Stimulated activated CD8-positive, alpha-beta memory T cell treated with anti-CD3 and anti-CD28 coated beads, Interleukin-15, amount 100 ng/mL, for 1 hour (primary cell): ENCODE measurements around the gene CHCHD10.

Experiments
- DNase-seq: peaks from one replicate; pipeline ENCODE4 v3.0.0-alpha.2; 2020; ENCODE audit warnings: low read depth

CHCHD10 gene

DNA sequence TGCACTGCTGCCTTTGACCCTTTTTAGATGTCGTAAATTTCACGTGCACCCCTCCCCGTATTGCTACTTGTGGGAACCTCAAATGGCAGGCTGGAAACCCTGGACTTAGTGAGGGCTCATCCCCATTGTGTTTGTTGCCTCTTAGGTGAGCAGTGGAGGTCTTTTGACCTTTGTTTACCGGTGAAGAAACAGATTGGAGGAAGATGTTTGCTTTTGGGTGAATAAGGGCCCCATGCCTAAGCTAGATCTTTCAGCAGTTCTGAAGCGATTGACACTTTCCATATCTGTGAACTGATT, 19.8 kb upstream of the CHCHD10 start:
- DNase-seq, result no peak

DNA sequence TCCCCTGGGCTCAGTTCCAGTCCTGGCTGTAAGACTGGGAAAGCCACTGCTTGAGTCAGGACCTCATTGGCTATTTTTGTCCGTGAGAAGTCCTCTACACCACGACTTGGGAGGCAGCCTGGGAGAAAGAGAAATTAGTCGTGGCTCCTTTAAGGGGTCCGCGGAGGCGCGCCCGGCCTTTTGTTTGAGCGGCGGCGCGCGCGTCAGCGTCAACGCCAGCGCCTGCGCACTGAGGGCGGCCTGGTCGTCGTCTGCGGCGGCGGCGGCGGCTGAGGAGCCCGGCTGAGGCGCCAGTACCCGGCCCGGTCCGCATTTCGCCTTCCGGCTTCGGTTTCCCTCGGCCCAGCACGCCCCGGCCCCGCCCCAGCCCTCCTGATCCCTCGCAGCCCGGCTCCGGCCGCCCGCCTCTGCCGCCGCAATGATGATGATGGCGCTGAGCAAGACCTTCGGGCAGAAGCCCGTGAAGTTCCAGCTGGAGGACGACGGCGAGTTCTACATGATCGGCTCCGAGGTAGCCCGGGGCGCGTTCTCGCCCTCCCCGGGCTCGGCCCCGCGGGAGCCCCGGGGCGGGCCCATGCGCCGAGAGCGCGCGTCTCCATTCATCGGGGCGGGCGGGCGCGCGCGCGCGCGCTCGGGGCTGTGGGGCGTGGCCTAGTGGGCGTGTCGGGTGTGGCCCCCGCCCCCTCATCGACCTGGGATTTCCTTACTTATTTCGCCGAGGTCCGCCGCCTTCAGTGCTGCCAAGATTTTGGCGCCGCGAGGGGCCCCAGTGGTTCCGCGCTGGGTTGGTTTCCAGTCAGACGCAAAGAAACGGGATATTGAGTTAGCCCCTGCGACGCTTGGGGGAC, 19.2 kb upstream of the CHCHD10 start, which contains the start of gene SMARCB1:
SMARCB1 (plus strand) TSS at position 215 of the 848 bp plus-strand sequence; CDS start at position 419, 204 bp downstream.
- peak; percentile 87 for DNase-seq

DNA sequence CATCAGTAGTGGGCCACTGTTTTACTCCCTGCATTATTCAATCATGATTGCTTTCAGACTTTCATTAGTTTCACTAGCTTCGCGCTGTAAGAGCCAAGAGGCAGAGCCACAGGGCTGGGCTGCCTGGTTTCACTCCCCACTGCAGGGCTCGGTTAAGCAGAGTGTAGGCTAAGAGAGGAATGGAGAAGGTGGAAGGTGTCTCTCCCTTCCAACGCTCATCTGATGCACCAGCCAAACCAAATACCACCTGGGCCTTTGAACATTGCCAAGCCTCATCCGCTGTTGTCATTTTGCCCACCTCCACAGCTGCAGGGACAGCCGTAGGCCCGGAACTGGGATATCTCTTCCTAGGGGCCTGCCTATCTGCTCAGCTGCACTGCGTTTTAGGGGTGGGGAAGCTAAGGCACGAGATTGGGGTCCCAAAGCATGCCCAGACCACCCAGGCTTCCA, 18.5 kb upstream of the CHCHD10 start:
- DNase-seq, result no peak

- DNase-seq, result no peak
Measured at GRCh38 chr22:23784215-23784732, 16.5 kb upstream of the CHCHD10 start.

GRCh38 chr22:23783265-23784150, 15.7 kb upstream of the CHCHD10 start:
- no peak for DNase-seq

GRCh38 chr22:23782703-23783102, 14.9 kb upstream of the CHCHD10 start:
- no peak for DNase-seq

GRCh38 chr22:23782252-23782651, 14.5 kb upstream of the CHCHD10 start:
- no peak for DNase-seq

DNA sequence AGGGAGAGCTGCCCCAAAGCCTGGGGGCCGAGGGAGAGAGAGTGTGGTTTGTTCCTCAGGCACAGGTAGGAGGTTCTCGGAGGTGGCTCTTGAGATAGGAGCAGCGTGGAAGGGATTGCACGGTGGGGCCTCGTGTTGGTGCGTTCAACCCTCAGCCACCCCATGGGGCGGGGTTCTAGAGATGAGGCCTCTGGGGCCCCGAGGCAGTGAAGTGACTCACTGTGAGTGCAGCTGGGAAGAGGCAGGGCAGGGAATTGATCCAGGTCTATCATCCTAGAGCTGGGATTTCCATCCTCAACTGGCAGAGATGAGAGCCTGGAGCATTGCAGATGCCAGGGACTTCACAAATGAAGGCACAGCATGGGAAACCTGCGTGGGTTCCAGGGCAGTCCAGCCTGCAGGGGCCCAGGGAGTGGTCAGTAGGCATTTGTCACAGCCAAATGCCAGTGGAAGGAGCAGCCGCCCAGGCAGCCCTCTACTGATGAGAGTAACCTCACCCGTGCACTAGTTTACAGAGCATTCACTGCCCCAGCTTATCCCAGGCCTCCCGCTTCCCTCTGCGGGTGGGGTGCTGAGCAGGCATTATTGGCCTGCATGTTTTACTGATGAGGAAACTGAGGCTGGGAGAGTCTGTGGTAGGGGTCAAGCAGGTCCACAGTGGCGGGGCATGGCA, 13.9 kb upstream of the CHCHD10 start:
- DNase-seq, result no peak

- no peak for DNase-seq
Measured at GRCh38 chr22:23781065-23781464, 13.3 kb upstream of the CHCHD10 start.

DNA sequence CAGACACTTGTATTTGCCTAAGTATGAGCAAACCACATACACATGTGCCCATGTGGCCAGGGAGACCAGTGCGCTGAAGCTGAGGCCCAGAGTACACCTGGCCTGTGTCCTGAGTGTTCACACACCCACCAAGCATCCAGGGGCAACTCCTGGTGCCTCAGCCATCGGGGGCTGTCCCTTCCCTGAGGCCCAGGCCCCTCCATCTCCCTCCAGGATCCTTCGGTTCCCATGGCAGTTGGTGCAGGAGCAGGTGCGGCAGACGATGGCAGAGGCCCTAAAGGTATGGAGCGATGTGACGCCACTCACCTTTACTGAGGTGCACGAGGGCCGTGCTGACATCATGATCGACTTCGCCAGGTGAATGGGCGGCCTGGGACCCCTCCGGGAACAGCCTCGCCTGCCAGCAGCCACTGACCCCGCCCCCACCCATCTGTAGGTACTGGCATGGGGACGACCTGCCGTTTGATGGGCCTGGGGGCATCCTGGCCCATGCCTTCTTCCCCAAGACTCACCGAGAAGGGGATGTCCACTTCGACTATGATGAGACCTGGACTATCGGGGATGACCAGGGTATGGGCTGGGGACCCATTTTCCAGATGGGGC, 12.5 kb upstream of the CHCHD10 start:
- no peak for DNase-seq

GRCh38 chr22:23779731-23780130, 12.0 kb upstream of the CHCHD10 start:
- DNase-seq, result no peak

- DNase-seq, result no peak
Measured at GRCh38 chr22:23779083-23779482, 11.3 kb upstream of the CHCHD10 start.

GRCh38 chr22:23778577-23778900, 10.8 kb upstream of the CHCHD10 start:
- DNase-seq, result no peak

- no peak for DNase-seq
Measured at GRCh38 chr22:23777776-23778576, 10.2 kb upstream of the CHCHD10 start.

GRCh38 chr22:23775779-23776375, 8.1 kb upstream of the CHCHD10 start:
- no peak for DNase-seq

- DNase-seq, result no peak
Measured at GRCh38 chr22:23774922-23775436, 7.2 kb upstream of the CHCHD10 start.

GRCh38 chr22:23774114-23774921, 6.5 kb upstream of the CHCHD10 start:
- no peak for DNase-seq

DNA sequence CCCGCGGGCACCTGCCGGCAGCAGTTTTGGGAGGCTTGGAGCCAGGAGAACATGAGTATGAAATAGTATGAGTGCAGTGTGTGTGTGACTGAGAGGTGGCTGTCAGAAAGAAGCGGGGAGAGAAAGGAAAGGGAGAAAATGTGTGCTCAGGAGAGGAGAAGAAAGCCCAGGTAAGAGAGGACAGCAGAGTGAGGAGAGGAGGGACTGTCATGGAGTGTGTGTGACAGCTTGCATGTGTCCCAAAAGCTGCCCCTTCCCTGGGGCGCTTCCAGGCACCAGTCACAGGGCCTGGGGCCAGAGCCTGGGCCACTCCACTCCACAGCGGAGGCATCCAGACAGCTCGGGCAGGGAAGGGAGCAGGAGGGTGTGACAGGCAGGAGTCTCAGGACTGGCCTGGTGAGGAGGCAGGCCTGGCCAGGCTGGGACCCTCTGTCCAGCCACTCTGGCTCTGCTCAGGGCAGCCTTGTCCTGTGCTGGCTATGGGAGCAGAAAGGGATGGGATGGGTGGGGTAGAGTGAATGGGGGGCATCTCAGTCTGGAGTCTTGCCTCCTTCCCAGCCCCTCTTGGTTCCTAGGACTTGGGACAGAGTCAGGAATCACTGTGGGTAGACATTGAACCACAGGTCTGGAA, 5.8 kb upstream of the CHCHD10 start:
- DNase-seq, result no peak
